GM12878 (cell line): ENCODE data around the gene RBPJ. TPM values are rescaled to one million over a fixed set of nuclear protein-coding genes. Genes with fewer than 3 reads are reported as not detected.

Experiments
- ATAC-seq: fragments of 200-7000 bp; cut with Tn5 transposase; 3 replicates; pipeline ENCODE4 v1.9.1; 2020; ENCODE audit warnings: mild to moderate bottlenecking, moderate library complexity
- BruUV-seq: library from RNA; stranded (reverse); fragments of 400-500 nt; replicated peaks from 2 replicates; lab custom pipeline; 2021; lab: Mats Ljungman, UMichigan
- CTCF ChIA-PET: fragments of 300-600 bp; sonication (Branson Sonifier 250); formaldehyde crosslinking; extraction: SDS; loops from one replicate; lab custom pipeline; 2021; ENCODE audit warnings: inconsistent platforms; lab: Yijun Ruan, JAX
- POLR2A ChIA-PET: fragments of 350-600 bp; formaldehyde crosslinking; extraction: SDS; loops from one replicate; lab custom pipeline; 2021; ENCODE audit warnings: inconsistent platforms; lab: Charles Lee
- RAD21 ChIA-PET: fragments of 300-600 bp; sonication (Branson Sonifier 250); formaldehyde crosslinking; loops from one replicate; lab custom pipeline; 2023; ENCODE audit warnings: antibody characterized with exemption; ENCODE audit not compliant: unreplicated experiment; lab: Charles Lee
- SMC1A ChIA-PET: fragments of 300-600 bp; sonication (Branson Sonifier 250); formaldehyde crosslinking; loops from one replicate; lab custom pipeline; 2023; ENCODE audit not compliant: unreplicated experiment, uncharacterized antibody; lab: Charles Lee
- DNase-seq: peaks from one replicate; pipeline ENCODE4 v3.0.0-alpha.2; 2011; ENCODE audit warnings: low read depth, low spot score
- FAIRE-seq: peaks from 3 replicates; lab custom pipeline; 2011; peaks lifted over from hg19 to GRCh38; lab: Jason Lieb, UNC
- H2AFZ ChIP-seq: 2 replicates; pipeline ENCODE4 v1.6.0; 2011; ENCODE audit warnings: low read depth, low read length, control low read depth; ENCODE audit not compliant: control insufficient read depth
- H3K27ac ChIP-seq: 2 replicates; pipeline ENCODE4 v1.5.1; 2011; ENCODE audit warnings: control low read depth; ENCODE audit not compliant: control insufficient read depth, insufficient read depth
- H3K27me3 ChIP-seq, 2 experiments: replicated peaks in 1 of 2; 2 replicates each; pipeline versions ENCODE4 v1.6.0 to v1.6.1; 2011; ENCODE audit warnings: low read length in 1 of 2; ENCODE audit not compliant: control insufficient read depth in 2 of 2, insufficient read depth in 2 of 2
- H3K36me3 ChIP-seq, 2 experiments: 2 replicates each; pipeline ENCODE4 v1.5.1; 2011; ENCODE audit warnings: low read length in 1 of 2; ENCODE audit not compliant: control insufficient read depth in 2 of 2, insufficient read depth in 2 of 2
- H3K4me1 ChIP-seq: 2 replicates; pipeline ENCODE4 v1.6.1; 2011; ENCODE audit warnings: mild to moderate bottlenecking, low read length, moderate library complexity, mixed read lengths; ENCODE audit not compliant: control insufficient read depth, insufficient read depth
- H3K4me2 ChIP-seq: 2 replicates; pipeline ENCODE4 v1.6.0; 2011; ENCODE audit warnings: control low read depth; ENCODE audit not compliant: control insufficient read depth, insufficient read depth
- H3K4me3 ChIP-seq: fragments of 200-600 bp; sonication (generic); 2 replicates; pipeline ENCODE4 v1.5.1; 2016
- H3K79me2 ChIP-seq: 2 replicates; pipeline ENCODE4 v1.6.0; 2011; ENCODE audit warnings: low read length; ENCODE audit not compliant: control insufficient read depth, insufficient read depth
- H3K9ac ChIP-seq: 2 replicates; pipeline ENCODE4 v1.8.0; 2011; ENCODE audit warnings: low read length, control low read depth, mixed read lengths; ENCODE audit not compliant: control insufficient read depth, insufficient read depth
- H3K9me3 ChIP-seq: replicated peaks from 3 replicates; pipeline ENCODE4 v1.5.1; 2011; ENCODE audit warnings: mild to moderate bottlenecking, low read length; ENCODE audit not compliant: control insufficient read depth, insufficient read depth
- H4K20me1 ChIP-seq: 2 replicates; pipeline ENCODE4 v1.6.0; 2011; ENCODE audit not compliant: control insufficient read depth, insufficient read depth
- BCL11A ChIP-seq: IDR thresholded peaks from 2 replicates; pipeline ENCODE4 v1.6.1; 2011; ENCODE audit warnings: low read depth, low read length
- BMI1 ChIP-seq: fragments of 450-650 bp; IDR thresholded peaks from 2 replicates; pipeline ENCODE4 v1.6.1; 2016; ENCODE audit warnings: mild to moderate bottlenecking, moderate library complexity, borderline replicate concordance
- CUX1 ChIP-seq: IDR thresholded peaks from 2 replicates; pipeline ENCODE4 v1.6.1; 2012; ENCODE audit warnings: improper control_type of control experiment, low read depth, low read length; ENCODE audit not compliant: insufficient replicate concordance
- JUND ChIP-seq: IDR thresholded peaks from 2 replicates; pipeline ENCODE4 v1.6.1; 2012; ENCODE audit warnings: low read depth, mild to moderate bottlenecking, low read length, improper control_type of control experiment, moderate library complexity
- MTA3 ChIP-seq: IDR thresholded peaks from 2 replicates; pipeline ENCODE4 v1.6.1; 2012; ENCODE audit warnings: low read length, inconsistent platforms, borderline replicate concordance
- MYC ChIP-seq: IDR thresholded peaks from 2 replicates; pipeline ENCODE4 v1.6.1; 2011; ENCODE audit warnings: mild to moderate bottlenecking, low read length, moderate library complexity, inconsistent platforms; ENCODE audit not compliant: insufficient read depth, insufficient replicate concordance, insufficient read length, severe bottlenecking
- POU2F2 ChIP-seq: IDR thresholded peaks from 3 replicates; pipeline ENCODE4 v1.6.1; 2011; ENCODE audit warnings: low read depth, mild to moderate bottlenecking, low read length, borderline replicate concordance
- ZBTB33 ChIP-seq: fragments of 450-650 bp; IDR thresholded peaks from 2 replicates; pipeline ENCODE4 v1.6.1; 2017; ENCODE audit warnings: mild to moderate bottlenecking
- ZNF24 ChIP-seq: fragments of 450-650 bp; IDR thresholded peaks from 2 replicates; pipeline ENCODE4 v1.6.1; 2017; ENCODE audit warnings: antibody characterized with exemption, mild to moderate bottlenecking
- ZZZ3 ChIP-seq: IDR thresholded peaks from 2 replicates; pipeline ENCODE4 v1.6.1; 2011; ENCODE audit warnings: low read depth; ENCODE audit not compliant: control insufficient read depth, insufficient read length
- WGBS: methylation state at CpG from one replicate; pipeline ENCODE4 v1.1.6; 2016; ENCODE audit warnings: low lambda C conversion rate; ENCODE audit not compliant: insufficient replicate concordance, insufficient coverage; ENCODE audit errors: missing lambda C conversion rate; 5-methylcytosine and 5-hydroxymethylcytosine counted together
- in situ Hi-C: fragments of 300-500 bp; cut with MboI; formaldehyde crosslinking; loops from 9 replicates; pipeline ENCODE4 v1.14.3; 2018; ENCODE audit warnings: mixed read lengths
- intact Hi-C: fragments of 100-400 bp; cut with micrococcal nuclease; formaldehyde crosslinking; loops from one replicate; pipeline ENCODE4 v1.14.2; 2022; ENCODE audit not compliant: unreplicated experiment
- polyA plus RNA-seq, 11 experiments: library from polyadenylated mRNA; depleted of rRNA in 4 of 11; unstranded in 6 of 11; stranded (reverse) in 5 of 11; fragments of >200 nt; fragmentation: Nextera tagmentation in 4 of 11; fragmentation: Illumina TruSeq in 1 of 11; extraction: Ambion mirVana in 4 of 11; extraction: Trizol in 1 of 11; gene quantifications; 1 replicate in 1 of 11; 2 replicates in 10 of 11; pipeline versions ENCODE4 v1.2.1 to v1.2.3, GENCODE V29; 2011 to 2016; ENCODE audit warnings: inconsistent platforms in 2 of 11, missing spikeins in 2 of 11, low read depth in 1 of 11
- total RNA-seq, 4 experiments: library from RNA; depleted of rRNA in 3 of 4; stranded (reverse); fragments of >200 nt in 3 of 4; fragmentation: Illumina TruSeq in 1 of 4; extraction: Trizol in 1 of 4; gene quantifications; 2 replicates each; pipeline versions ENCODE4 v1.2.1 to v1.2.3, GENCODE V29; 2013 to 2021
- TF ChIP-seq, protein P1 (sequence below): IDR thresholded peaks from 2 replicates; pipeline ENCODE4 v1.6.1; 2011; ENCODE audit warnings: low read depth, mild to moderate bottlenecking, low read length, moderate library complexity, borderline replicate concordance; ENCODE audit errors: extremely low read depth
- TF ChIP-seq, protein P2 (sequence below): fragments of 450-650 bp; formaldehyde crosslinking; IDR thresholded peaks from 2 replicates; pipeline ENCODE4 v1.5.0; 2022; ENCODE audit warnings: mild to moderate bottlenecking, missing genetic modification characterization

The RBPJ gene
- total and polyA plus RNA-seq, 10 of the 15 experiments (the other 5 are each of a cell fraction or from before 2014, with no cell fraction given), result 24.5 to 87.6 (median 41.6) TPM

DNA sequence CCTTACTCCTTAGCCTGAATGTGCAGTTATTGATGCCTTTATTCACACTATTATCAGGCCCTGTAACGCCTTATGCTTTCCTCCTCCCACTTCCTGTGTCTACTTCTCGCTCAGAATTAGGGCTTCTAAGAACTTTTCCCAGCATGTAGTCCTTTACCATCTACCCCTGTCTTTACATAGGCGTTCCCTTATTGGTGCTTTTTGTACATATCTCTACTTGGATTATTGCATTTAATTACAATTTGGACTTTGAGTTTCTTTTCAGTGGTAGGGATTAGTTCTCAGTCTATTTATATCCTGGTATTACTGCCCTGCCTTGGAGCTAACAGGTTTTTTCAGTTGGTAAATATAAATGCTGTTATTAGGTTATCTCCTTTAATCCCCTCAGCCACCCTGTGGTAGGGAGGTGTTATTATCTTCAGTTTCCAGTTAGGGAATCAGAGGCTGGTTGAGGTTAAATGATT lies 84.0 kb downstream of the RBPJ start:
- H3K36me3 ChIP-seq, result peaks cover 0 to 12% of the 10 kb centered on the region in 2 experiments; a peak in 2 of 4 replicates
- BruUV-seq, result no TSS peak
- ChIA-PET POLR2A (interaction anchor here (1.0 kb wide), 1 partner anchor 561 kb away, joined by 3 read pairs; no protein-coding TSS in a partner anchor), CTCF (interaction anchor here (1.3 to 18.7 kb wide), 2 partner anchors 15 to 76 kb away, joined by 4 to 474 read pairs; no protein-coding TSS in a partner anchor), SMC1A (interaction anchor here (0.7 to 1.5 kb wide), 6 partner anchors 12 to 96 kb away, joined by 3 to 8 read pairs (median 4); no protein-coding TSS in a partner anchor), RAD21 (interaction anchor here (10.8 kb wide), 1 partner anchor 74 kb away, joined by 170 read pairs; no protein-coding TSS in a partner anchor)
- no peak overlapping the region for H2AFZ ChIP-seq
- H3K9ac ChIP-seq, result no peak overlapping the region
- intact Hi-C loops (loop anchor here (5.0 kb wide), 1 partner anchor 207 kb away; no protein-coding TSS in a partner anchor), in situ Hi-C loops (loop anchor here (5.0 to 10.0 kb wide), 3 partner anchors 72 to 350 kb away; no protein-coding TSS in a partner anchor)
- H3K79me2 ChIP-seq, result no peaks in the 10 kb centered on the region
- FAIRE-seq, result no peak
- H4K20me1 ChIP-seq, result no peaks in the 10 kb centered on the region
- WGBS, result 96% methylated on average over 3 of the region's 3 CpGs
- H3K4me1 ChIP-seq, result peaks cover 10% of the 10 kb centered on the region
- no peak overlapping the region for H3K4me3 ChIP-seq
- DNase-seq, result no peak
- no peak for ATAC-seq
- no peaks in the 10 kb centered on the region for H3K27me3 ChIP-seq
- peaks cover 16% of the 10 kb centered on the region for H3K9me3 ChIP-seq
- H3K27ac ChIP-seq, result no peak overlapping the region
- no peak overlapping the region for H3K4me2 ChIP-seq
- TF ChIP-seq ZBTB33 (no peak), CUX1 (no peak), BCL11A (no peak), MYC (no peak), JUND (no peak), MTA3 (no peak), POU2F2 (no peak), BMI1 (no peak), ZNF24 (no peak), ZZZ3 (no peak)
- TF ChIP-seq, protein P1, sequence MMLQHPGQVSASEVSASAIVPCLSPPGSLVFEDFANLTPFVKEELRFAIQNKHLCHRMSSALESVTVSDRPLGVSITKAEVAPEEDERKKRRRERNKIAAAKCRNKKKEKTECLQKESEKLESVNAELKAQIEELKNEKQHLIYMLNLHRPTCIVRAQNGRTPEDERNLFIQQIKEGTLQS, result no peak
- TF ChIP-seq, protein P2, sequence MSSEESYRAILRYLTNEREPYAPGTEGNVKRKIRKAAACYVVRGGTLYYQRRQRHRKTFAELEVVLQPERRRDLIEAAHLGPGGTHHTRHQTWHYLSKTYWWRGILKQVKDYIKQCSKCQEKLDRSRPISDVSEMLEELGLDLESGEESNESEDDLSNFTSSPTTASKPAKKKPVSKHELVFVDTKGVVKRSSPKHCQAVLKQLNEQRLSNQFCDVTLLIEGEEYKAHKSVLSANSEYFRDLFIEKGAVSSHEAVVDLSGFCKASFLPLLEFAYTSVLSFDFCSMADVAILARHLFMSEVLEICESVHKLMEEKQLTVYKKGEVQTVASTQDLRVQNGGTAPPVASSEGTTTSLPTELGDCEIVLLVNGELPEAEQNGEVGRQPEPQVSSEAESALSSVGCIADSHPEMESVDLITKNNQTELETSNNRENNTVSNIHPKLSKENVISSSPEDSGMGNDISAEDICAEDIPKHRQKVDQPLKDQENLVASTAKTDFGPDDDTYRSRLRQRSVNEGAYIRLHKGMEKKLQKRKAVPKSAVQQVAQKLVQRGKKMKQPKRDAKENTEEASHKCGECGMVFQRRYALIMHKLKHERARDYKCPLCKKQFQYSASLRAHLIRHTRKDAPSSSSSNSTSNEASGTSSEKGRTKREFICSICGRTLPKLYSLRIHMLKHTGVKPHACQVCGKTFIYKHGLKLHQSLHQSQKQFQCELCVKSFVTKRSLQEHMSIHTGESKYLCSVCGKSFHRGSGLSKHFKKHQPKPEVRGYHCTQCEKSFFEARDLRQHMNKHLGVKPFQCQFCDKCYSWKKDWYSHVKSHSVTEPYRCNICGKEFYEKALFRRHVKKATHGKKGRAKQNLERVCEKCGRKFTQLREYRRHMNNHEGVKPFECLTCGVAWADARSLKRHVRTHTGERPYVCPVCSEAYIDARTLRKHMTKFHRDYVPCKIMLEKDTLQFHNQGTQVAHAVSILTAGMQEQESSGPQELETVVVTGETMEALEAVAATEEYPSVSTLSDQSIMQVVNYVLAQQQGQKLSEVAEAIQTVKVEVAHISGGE, result no peak
